CD14-positive monocyte (primary cell): ENCODE data around the gene DPH1. TPM values are rescaled to one million over a fixed set of nuclear protein-coding genes. Genes with fewer than 3 reads are reported as not detected.

Source experiments
- DNase-seq, 3 donors: peaks; one replicate each; pipeline ENCODE4 v3.0.0-alpha.2; 2011 to 2022
- H2AFZ ChIP-seq: 2 replicates; pipeline ENCODE4 v1.6.0; 2012; ENCODE audit warnings: mild to moderate bottlenecking, low read depth, low read length, inconsistent platforms; ENCODE audit not compliant: insufficient read depth, poor library complexity, severe bottlenecking
- H3K27ac ChIP-seq, 2 donors: 1 replicate in 1 of 2; 2 replicates in 1 of 2; pipeline ENCODE4 v1.5.1; 2012 to 2013; ENCODE audit warnings: low read length in 2 of 2, control low read depth in 1 of 2, inconsistent platforms in 1 of 2, low read depth in 1 of 2, mild to moderate bottlenecking in 1 of 2
- H3K27me3 ChIP-seq, 2 donors: one replicate each; pipeline versions ENCODE4 v1.6.0 to v1.6.1; 2011 to 2013; ENCODE audit warnings: low read length in 2 of 2; ENCODE audit not compliant: control insufficient read depth in 2 of 2, insufficient read depth in 2 of 2
- H3K36me3 ChIP-seq, 2 donors: replicated peaks in 1 of 2; 1 replicate in 1 of 2; 2 replicates in 1 of 2; pipeline versions ENCODE4 v1.5.1 to v1.6.1; 2012 to 2013; ENCODE audit warnings: low read length in 2 of 2, control low read depth in 1 of 2, inconsistent platforms in 1 of 2, mild to moderate bottlenecking in 1 of 2; ENCODE audit not compliant: insufficient read depth in 2 of 2, control insufficient read depth in 1 of 2
- H3K4me1 ChIP-seq, 2 donors: 1 replicate in 1 of 2; 2 replicates in 1 of 2; pipeline versions ENCODE4 v1.5.1 to v1.6.1; 2012 to 2013; ENCODE audit warnings: low read length in 2 of 2, control low read depth in 1 of 2, inconsistent platforms in 1 of 2, mild to moderate bottlenecking in 1 of 2, moderate library complexity in 1 of 2; ENCODE audit not compliant: insufficient read depth in 2 of 2, control insufficient read depth in 1 of 2
- H3K4me2 ChIP-seq: replicated peaks from 2 replicates; pipeline ENCODE3; 2012; ENCODE audit warnings: low read length, moderate library complexity, mild to moderate bottlenecking; ENCODE audit not compliant: poor library complexity, severe bottlenecking; ENCODE audit errors: extremely low read depth
- H3K4me3 ChIP-seq, 3 experiments: fragments of 200-600 bp in 1 of 3; sonication (generic) in 1 of 3; replicated peaks in 1 of 3; 1 replicate in 2 of 3; 2 replicates in 1 of 3; pipeline ENCODE4 v1.5.1; 2011 to 2013; ENCODE audit warnings: low read length in 3 of 3, mild to moderate bottlenecking in 3 of 3, control low read depth in 2 of 3, low read depth in 2 of 3, inconsistent platforms in 1 of 3, moderate library complexity in 1 of 3
- H3K79me2 ChIP-seq: 2 replicates; pipeline ENCODE4 v1.6.0; 2012; ENCODE audit warnings: mild to moderate bottlenecking, control low read depth, inconsistent platforms, low read length, moderate library complexity; ENCODE audit not compliant: insufficient read depth
- H3K9ac ChIP-seq: 2 replicates; pipeline ENCODE4 v1.6.0; 2017; ENCODE audit warnings: low read length, mild to moderate bottlenecking; ENCODE audit not compliant: insufficient read depth, poor library complexity, severe bottlenecking
- H3K9me3 ChIP-seq, 2 donors: replicated peaks in 1 of 2; 1 replicate in 1 of 2; 2 replicates in 1 of 2; pipeline versions ENCODE4 v1.5.1 to v1.6.1; 2012 to 2013; ENCODE audit warnings: low read length in 2 of 2, control low read depth in 1 of 2; ENCODE audit not compliant: control insufficient read depth in 1 of 2, insufficient read depth in 1 of 2
- H4K20me1 ChIP-seq: 2 replicates; pipeline ENCODE4 v1.6.0; 2012; ENCODE audit warnings: mild to moderate bottlenecking, low read length, control low read depth, moderate library complexity; ENCODE audit not compliant: insufficient read depth
- H3K27ac Mint-ChIP-seq, 7 donors: one replicate each; pipeline ENCODE4 v1.8.0; 2020; ENCODE audit warnings: mild to moderate bottlenecking in 7 of 7, mixed read lengths in 7 of 7, moderate library complexity in 6 of 7, inconsistent platforms in 2 of 7
- H3K27me3 Mint-ChIP-seq, 3 donors: one replicate each; pipeline ENCODE4 v1.8.0; 2021 to 2022; ENCODE audit warnings: low read depth in 3 of 3, mild to moderate bottlenecking in 3 of 3, mixed read lengths in 3 of 3, moderate library complexity in 3 of 3, inconsistent platforms in 1 of 3
- H3K36me3 Mint-ChIP-seq, 2 donors: one replicate each; pipeline ENCODE4 v1.8.0; 2020; ENCODE audit warnings: mixed read lengths in 2 of 2, inconsistent platforms in 1 of 2, mild to moderate bottlenecking in 1 of 2
- H3K4me1 Mint-ChIP-seq: one replicate; pipeline ENCODE4 v1.8.0; 2020; ENCODE audit warnings: mild to moderate bottlenecking, mixed read lengths
- H3K4me3 Mint-ChIP-seq, 2 donors: one replicate each; pipeline ENCODE4 v1.8.0; 2020; ENCODE audit warnings: mild to moderate bottlenecking in 2 of 2, mixed read lengths in 2 of 2, moderate library complexity in 1 of 2
- H3K9me3 Mint-ChIP-seq, 7 donors: one replicate each; pipeline ENCODE4 v1.8.0; 2020 to 2022; ENCODE audit warnings: mixed read lengths in 7 of 7, mild to moderate bottlenecking in 6 of 7, moderate library complexity in 6 of 7, inconsistent platforms in 2 of 7
- WGBS: methylation state at CpG from one replicate; pipeline ENCODE4 v1.1.5; 2013; ENCODE audit warnings: missing lambda C conversion rate; ENCODE audit not compliant: insufficient coverage; 5-methylcytosine and 5-hydroxymethylcytosine counted together
- intact Hi-C, 2 donors: fragments of 100-400 bp; cut with micrococcal nuclease; formaldehyde crosslinking; loops; one replicate each; pipeline versions ENCODE4 v1.15.0 to v1.15.1; 2023
- polyA plus RNA-seq, 3 donors: library from polyadenylated mRNA; depleted of rRNA in 1 of 3; unstranded in 2 of 3; stranded (reverse) in 1 of 3; fragments of 300-500 nt in 2 of 3; fragments of >200 nt in 1 of 3; fragmentation: Illumina TruSeq in 2 of 3; gene quantifications; 1 replicate in 2 of 3; 2 replicates in 1 of 3; pipeline ENCODE4 v1.2.3, GENCODE V29; 2012 to 2021
- TF ChIP-seq, protein P1 (sequence below): fragments of 200-600 bp; IDR thresholded peaks from one replicate; pipeline ENCODE4 v1.8.0; 2022; ENCODE audit warnings: antibody characterized with exemption, mild to moderate bottlenecking

DPH1 gene
- polyA plus RNA-seq, 3 donors: 7.5 to 29.4 (median 9.3) TPM

DNA sequence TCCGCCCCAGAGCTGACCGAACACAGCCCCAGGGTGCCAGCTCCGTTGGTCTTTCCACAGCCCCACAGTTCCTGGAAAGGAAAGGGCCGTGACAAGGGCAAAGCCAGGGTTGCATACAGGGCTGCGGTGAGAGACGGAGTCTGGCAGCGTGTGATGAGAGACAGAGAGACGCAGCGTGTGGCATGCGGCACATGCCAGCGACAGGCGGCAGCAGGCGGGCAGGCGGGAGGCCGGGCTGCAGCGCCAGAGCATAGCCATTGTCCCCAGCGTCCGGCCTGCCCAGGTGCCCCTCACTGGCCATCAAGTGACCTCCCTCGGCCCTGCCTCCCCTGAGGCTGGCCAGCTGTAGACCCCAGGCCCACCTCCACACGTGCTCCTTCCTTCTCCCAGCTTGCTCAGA, 13.5 kb upstream of the DPH1 start:
- intact Hi-C loops: no loop called here
- TF ChIP-seq, protein P1, sequence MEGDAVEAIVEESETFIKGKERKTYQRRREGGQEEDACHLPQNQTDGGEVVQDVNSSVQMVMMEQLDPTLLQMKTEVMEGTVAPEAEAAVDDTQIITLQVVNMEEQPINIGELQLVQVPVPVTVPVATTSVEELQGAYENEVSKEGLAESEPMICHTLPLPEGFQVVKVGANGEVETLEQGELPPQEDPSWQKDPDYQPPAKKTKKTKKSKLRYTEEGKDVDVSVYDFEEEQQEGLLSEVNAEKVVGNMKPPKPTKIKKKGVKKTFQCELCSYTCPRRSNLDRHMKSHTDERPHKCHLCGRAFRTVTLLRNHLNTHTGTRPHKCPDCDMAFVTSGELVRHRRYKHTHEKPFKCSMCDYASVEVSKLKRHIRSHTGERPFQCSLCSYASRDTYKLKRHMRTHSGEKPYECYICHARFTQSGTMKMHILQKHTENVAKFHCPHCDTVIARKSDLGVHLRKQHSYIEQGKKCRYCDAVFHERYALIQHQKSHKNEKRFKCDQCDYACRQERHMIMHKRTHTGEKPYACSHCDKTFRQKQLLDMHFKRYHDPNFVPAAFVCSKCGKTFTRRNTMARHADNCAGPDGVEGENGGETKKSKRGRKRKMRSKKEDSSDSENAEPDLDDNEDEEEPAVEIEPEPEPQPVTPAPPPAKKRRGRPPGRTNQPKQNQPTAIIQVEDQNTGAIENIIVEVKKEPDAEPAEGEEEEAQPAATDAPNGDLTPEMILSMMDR: no peak
- Histone ChIP-seq H3K9me3 (peaks cover 0 to 6% of the 10 kb centered on the region in 2 donors), H3K9ac (no peak overlapping the region), H3K27me3 (peaks cover 0 to 18% of the 10 kb centered on the region in 2 donors), H3K36me3 (no peaks in the 10 kb centered on the region), H2AFZ (no peak overlapping the region), H3K4me1 (no peaks in the 10 kb centered on the region), H3K4me2 (no peak overlapping the region), H3K79me2 (no peaks in the 10 kb centered on the region), H3K4me3 (no peak overlapping the region), H4K20me1 (no peaks in the 10 kb centered on the region), H3K27ac (no peak overlapping the region)
- Mint-ChIP-seq H3K36me3 (no peaks in the 10 kb centered on the region), H3K4me1 (peaks cover 10% of the 10 kb centered on the region), H3K4me3 (no peak overlapping the region), H3K27ac (no peak overlapping the region), H3K9me3 (peaks cover 0 to 6% (median 3%) of the 10 kb centered on the region in 7 donors), H3K27me3 (peaks cover 8 to 45% (median 27%) of the 10 kb centered on the region in 3 donors)
- 95% methylated on average over 20 of the region's 20 CpGs for WGBS
- no peak for DNase-seq

DNA sequence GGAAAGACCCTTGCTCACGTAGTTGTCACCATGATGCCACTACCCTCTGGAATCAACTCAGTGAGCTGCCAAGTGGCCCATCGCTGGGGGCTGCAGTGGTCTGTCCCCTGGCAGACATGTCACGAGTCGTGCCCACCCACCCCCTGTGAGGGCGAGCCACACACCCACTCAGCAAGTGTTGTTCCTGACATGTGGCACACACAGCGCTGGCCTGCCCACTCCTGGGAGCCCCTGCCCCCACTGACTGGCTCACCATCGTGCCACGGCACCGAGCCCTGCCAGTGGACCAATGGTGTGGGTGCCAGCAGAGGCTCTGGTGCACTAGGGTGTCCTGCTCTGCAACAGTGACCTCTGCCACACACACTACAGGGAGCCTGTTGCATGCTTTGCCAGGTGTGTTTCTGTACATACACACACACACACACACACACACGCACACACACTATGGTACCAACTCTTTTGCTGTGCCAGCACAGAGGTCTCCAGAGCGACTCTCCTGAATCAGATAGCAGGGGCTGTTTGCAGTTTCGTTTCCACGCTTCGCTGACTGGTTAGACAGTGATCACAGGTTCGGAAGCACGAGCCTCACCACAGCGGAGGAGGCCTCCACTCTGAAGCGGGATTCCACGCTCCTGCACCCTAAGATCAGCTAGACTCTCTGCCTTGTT, 12.5 kb upstream of the DPH1 start:
- H2AFZ ChIP-seq: no peak overlapping the region
- H3K4me1 Mint-ChIP-seq: peaks cover under 1% of the 10 kb centered on the region
- H3K27me3 Mint-ChIP-seq: peaks cover 14 to 49% (median 32%) of the 10 kb centered on the region in 3 donors
- no peak overlapping the region for H3K4me2 ChIP-seq
- TF ChIP-seq, protein P1: no peak
- no peaks in the 10 kb centered on the region for H3K4me1 ChIP-seq
- H4K20me1 ChIP-seq: no peaks in the 10 kb centered on the region
- peaks cover 0 to 9% (median 3%) of the 10 kb centered on the region in 7 donors for H3K9me3 Mint-ChIP-seq
- H3K9me3 ChIP-seq: peaks cover 0 to 6% of the 10 kb centered on the region in 2 donors
- no peak overlapping the region for H3K4me3 ChIP-seq
- no peak overlapping the region for H3K27ac ChIP-seq
- H3K9ac ChIP-seq: no peak overlapping the region
- no peak overlapping the region for H3K4me3 Mint-ChIP-seq
- H3K27ac Mint-ChIP-seq: no peak overlapping the region
- peaks cover 2 to 25% of the 10 kb centered on the region in 2 donors for H3K27me3 ChIP-seq
- no peaks in the 10 kb centered on the region for H3K36me3 ChIP-seq
- DNase-seq: no peak
- no peaks in the 10 kb centered on the region for H3K79me2 ChIP-seq
- no peaks in the 10 kb centered on the region for H3K36me3 Mint-ChIP-seq
- WGBS: 97% methylated on average over 18 of the region's 19 CpGs
- intact Hi-C loops: no loop called here
